ENCODE results near the gene ATF2. TPM values are rescaled to one million over a fixed set of nuclear protein-coding genes. Genes with fewer than 3 reads are reported as not detected.
"Not testable (repeated sequence)": the region's sequence is repeated elsewhere in the genome, so short reads cannot be mapped to it uniquely, and the experiment has no call there.

ATF2 gene
- total and polyA plus RNA-seq, 2 donors: 32.1 to 42.4 TPM

- H3K27ac ChIP-seq (ENCODE audit: low read depth in 1 of 2, low read length in 1 of 2): no peak overlapping the region
- H3K27me3 ChIP-seq (ENCODE audit: control insufficient read depth in 2 of 2, insufficient read depth in 1 of 2, low read length in 1 of 2): no peaks in the 10 kb centered on the region
- H3K9me3 ChIP-seq (ENCODE audit: control insufficient read depth in 2 of 2, insufficient read depth in 1 of 2, low read length in 1 of 2): no peaks in the 10 kb centered on the region
- 97% methylated on average over 2 of the region's 2 CpGs for WGBS
- no peak for DNase-seq (ENCODE audit: low read depth in 6 of 9, low spot score in 9 of 9)
- no peak overlapping the region for H3K4me3 ChIP-seq (ENCODE audit: low read length in 2 of 2)
- H3K36me3 ChIP-seq (ENCODE audit: control insufficient read depth in 2 of 2, insufficient read depth in 2 of 2, low read length in 1 of 2): peaks cover 8 to 33% of the 10 kb centered on the region in 2 donors
- no peaks in the 10 kb centered on the region for H3K4me1 ChIP-seq (ENCODE audit: control insufficient read depth in 2 of 2, insufficient read depth in 2 of 2, low read length in 2 of 2)
Observed at GRCh38 chr2:175131252-175131651, 36.8 kb downstream of the ATF2 start.

DNA sequence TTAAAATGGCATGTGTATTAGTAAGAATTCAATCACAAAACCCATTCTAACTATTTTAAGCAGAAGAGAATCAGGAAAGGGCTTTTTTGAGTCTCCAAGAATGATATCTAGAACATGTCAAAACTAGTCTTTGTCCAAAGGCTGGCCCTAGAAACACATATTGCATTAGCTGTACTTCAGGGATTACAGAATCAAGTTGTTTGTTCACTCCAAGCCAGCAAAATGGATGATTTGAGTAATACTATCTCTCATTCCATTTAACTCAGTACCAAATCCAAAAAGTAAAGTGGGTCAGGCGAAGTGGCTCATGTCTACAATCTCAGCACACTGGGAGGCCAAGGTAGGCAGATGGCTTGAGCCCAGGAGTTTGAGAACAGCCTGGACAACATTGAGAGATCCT, 41.3 kb downstream of the ATF2 start:
- H3K36me3 ChIP-seq (ENCODE audit: control insufficient read depth in 2 of 2, insufficient read depth in 2 of 2, low read length in 1 of 2): peaks cover 5 to 20% of the 10 kb centered on the region in 2 donors
- 97% methylated on average over 1 of the region's 1 CpG for WGBS
- DNase-seq (ENCODE audit: low read depth in 6 of 9, low spot score in 9 of 9): no peak
- no peaks in the 10 kb centered on the region for H3K27me3 ChIP-seq (ENCODE audit: control insufficient read depth in 2 of 2, insufficient read depth in 1 of 2, low read length in 1 of 2)
- no peaks in the 10 kb centered on the region for H3K4me1 ChIP-seq (ENCODE audit: control insufficient read depth in 2 of 2, insufficient read depth in 2 of 2, low read length in 2 of 2)
- H3K9me3 ChIP-seq (ENCODE audit: control insufficient read depth in 2 of 2, insufficient read depth in 1 of 2, low read length in 1 of 2): no peaks in the 10 kb centered on the region
- H3K27ac ChIP-seq (ENCODE audit: low read depth in 1 of 2, low read length in 1 of 2): no peak overlapping the region
- no peak overlapping the region for H3K4me3 ChIP-seq (ENCODE audit: low read length in 2 of 2)

DNA sequence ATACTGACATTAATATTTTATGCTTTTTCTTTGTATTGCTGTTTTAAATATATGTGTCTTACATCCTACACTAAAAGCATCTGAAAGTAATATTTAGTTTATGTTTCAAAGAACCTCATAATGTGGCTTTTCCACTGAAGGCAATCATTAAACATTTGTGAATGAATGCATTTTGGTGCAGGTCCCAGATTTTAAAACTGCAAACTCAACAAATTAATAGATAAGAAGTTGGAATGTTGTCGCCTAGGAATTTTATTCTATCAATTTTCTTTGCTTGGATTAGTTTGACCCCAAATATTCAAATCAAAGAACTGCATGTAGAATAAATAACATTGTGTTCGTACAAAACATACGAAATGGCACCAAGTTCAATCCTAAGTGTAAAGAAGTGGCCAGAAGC, 44.7 kb downstream of the ATF2 start:
- H3K27ac ChIP-seq (ENCODE audit: low read depth in 1 of 2, low read length in 1 of 2): no peak overlapping the region
- H3K27me3 ChIP-seq (ENCODE audit: control insufficient read depth in 2 of 2, insufficient read depth in 1 of 2, low read length in 1 of 2): no peaks in the 10 kb centered on the region
- no peak overlapping the region for H3K4me3 ChIP-seq (ENCODE audit: low read length in 2 of 2)
- H3K9me3 ChIP-seq (ENCODE audit: control insufficient read depth in 2 of 2, insufficient read depth in 1 of 2, low read length in 1 of 2): no peaks in the 10 kb centered on the region
- peaks cover 5 to 11% of the 10 kb centered on the region in 2 donors for H3K36me3 ChIP-seq (ENCODE audit: control insufficient read depth in 2 of 2, insufficient read depth in 2 of 2, low read length in 1 of 2)
- DNase-seq (ENCODE audit: low read depth in 6 of 9, low spot score in 9 of 9): no peak
- WGBS: 97% methylated on average over 3 of the region's 3 CpGs
- no peaks in the 10 kb centered on the region for H3K4me1 ChIP-seq (ENCODE audit: control insufficient read depth in 2 of 2, insufficient read depth in 2 of 2, low read length in 2 of 2)

DNA sequence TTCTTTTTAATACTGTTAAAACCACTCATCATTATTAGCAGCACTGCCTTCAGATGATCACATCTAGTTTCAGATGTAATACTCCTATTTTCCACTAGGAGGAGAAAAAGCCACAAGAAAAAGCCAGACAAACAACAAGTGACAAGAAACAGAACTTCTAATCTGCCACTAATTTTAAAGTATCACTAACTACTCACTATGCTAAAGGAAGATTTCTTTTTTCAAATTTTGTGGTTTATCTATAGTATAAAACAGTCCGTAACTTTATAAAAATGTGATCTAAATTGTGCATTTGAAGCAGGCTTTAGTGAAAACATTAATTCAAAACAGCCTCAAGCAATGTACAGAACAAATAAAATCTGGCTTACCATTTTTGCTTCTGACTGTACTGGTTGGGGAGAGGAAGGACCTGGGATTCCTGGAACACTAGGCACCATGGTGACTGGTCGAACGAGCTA, 56.8 kb downstream of the ATF2 start:
- WGBS: 98% methylated on average over 3 of the region's 3 CpGs
- H3K9me3 ChIP-seq (ENCODE audit: control insufficient read depth in 2 of 2, insufficient read depth in 1 of 2, low read length in 1 of 2): no peaks in the 10 kb centered on the region
- peaks cover 6 to 46% of the 10 kb centered on the region in 2 donors for H3K36me3 ChIP-seq (ENCODE audit: control insufficient read depth in 2 of 2, insufficient read depth in 2 of 2, low read length in 1 of 2)
- no peaks in the 10 kb centered on the region for H3K27me3 ChIP-seq (ENCODE audit: control insufficient read depth in 2 of 2, insufficient read depth in 1 of 2, low read length in 1 of 2)
- no peak overlapping the region for H3K4me3 ChIP-seq (ENCODE audit: low read length in 2 of 2)
- H3K27ac ChIP-seq (ENCODE audit: low read depth in 1 of 2, low read length in 1 of 2): no peak overlapping the region
- peak; percentile 8 to 75 (median 34) for DNase-seq (ENCODE audit: low read depth in 6 of 9, low spot score in 9 of 9)
- H3K4me1 ChIP-seq (ENCODE audit: control insufficient read depth in 2 of 2, insufficient read depth in 2 of 2, low read length in 2 of 2): no peaks in the 10 kb centered on the region

- H3K27ac ChIP-seq (ENCODE audit: low read depth in 1 of 2, low read length in 1 of 2); H3K4me1 ChIP-seq (ENCODE audit: control insufficient read depth in 2 of 2, insufficient read depth in 2 of 2, low read length in 2 of 2); H3K4me3 ChIP-seq (ENCODE audit: low read length in 2 of 2); DNase-seq (ENCODE audit: low read depth in 6 of 9, low spot score in 9 of 9); H3K9me3 ChIP-seq (ENCODE audit: control insufficient read depth in 2 of 2, insufficient read depth in 1 of 2, low read length in 1 of 2); H3K27me3 ChIP-seq (ENCODE audit: control insufficient read depth in 2 of 2, insufficient read depth in 1 of 2, low read length in 1 of 2): not testable (repeated sequence)
- WGBS: 95% methylated on average over 39 of the region's 39 CpGs
- H3K36me3 ChIP-seq (ENCODE audit: control insufficient read depth in 2 of 2, insufficient read depth in 2 of 2, low read length in 1 of 2): peaks cover 6 to 30% of the 10 kb centered on the region in 2 donors
Observed at GRCh38 chr2:175108091-175108490, 59.9 kb downstream of the ATF2 start.

- H3K4me3 ChIP-seq (ENCODE audit: low read length in 2 of 2): no peak overlapping the region
- no peak for DNase-seq (ENCODE audit: low read depth in 6 of 9, low spot score in 9 of 9)
- H3K27me3 ChIP-seq (ENCODE audit: control insufficient read depth in 2 of 2, insufficient read depth in 1 of 2, low read length in 1 of 2): no peaks in the 10 kb centered on the region
- H3K4me1 ChIP-seq (ENCODE audit: control insufficient read depth in 2 of 2, insufficient read depth in 2 of 2, low read length in 2 of 2): no peaks in the 10 kb centered on the region
- H3K9me3 ChIP-seq (ENCODE audit: control insufficient read depth in 2 of 2, insufficient read depth in 1 of 2, low read length in 1 of 2): no peaks in the 10 kb centered on the region
- peaks cover 6 to 24% of the 10 kb centered on the region in 2 donors for H3K36me3 ChIP-seq (ENCODE audit: control insufficient read depth in 2 of 2, insufficient read depth in 2 of 2, low read length in 1 of 2)
- WGBS: 98% methylated on average over 4 of the region's 4 CpGs
- H3K27ac ChIP-seq (ENCODE audit: low read depth in 1 of 2, low read length in 1 of 2): no peak overlapping the region
Observed at GRCh38 chr2:175107146-175107545, 60.9 kb downstream of the ATF2 start.

- H3K27me3 ChIP-seq (ENCODE audit: control insufficient read depth in 2 of 2, insufficient read depth in 1 of 2, low read length in 1 of 2): no peaks in the 10 kb centered on the region
- H3K9me3 ChIP-seq (ENCODE audit: control insufficient read depth in 2 of 2, insufficient read depth in 1 of 2, low read length in 1 of 2): no peaks in the 10 kb centered on the region
- no peaks in the 10 kb centered on the region for H3K4me1 ChIP-seq (ENCODE audit: control insufficient read depth in 2 of 2, insufficient read depth in 2 of 2, low read length in 2 of 2)
- H3K27ac ChIP-seq (ENCODE audit: low read depth in 1 of 2, low read length in 1 of 2): no peak overlapping the region
- no peak overlapping the region for H3K4me3 ChIP-seq (ENCODE audit: low read length in 2 of 2)
- 98% methylated on average over 1 of the region's 1 CpG for WGBS
- H3K36me3 ChIP-seq (ENCODE audit: control insufficient read depth in 2 of 2, insufficient read depth in 2 of 2, low read length in 1 of 2): peaks cover 7 to 27% of the 10 kb centered on the region in 2 donors
- no peak for DNase-seq (ENCODE audit: low read depth in 6 of 9, low spot score in 9 of 9)
Observed at GRCh38 chr2:175103191-175103590, 64.8 kb downstream of the ATF2 start.

DNA sequence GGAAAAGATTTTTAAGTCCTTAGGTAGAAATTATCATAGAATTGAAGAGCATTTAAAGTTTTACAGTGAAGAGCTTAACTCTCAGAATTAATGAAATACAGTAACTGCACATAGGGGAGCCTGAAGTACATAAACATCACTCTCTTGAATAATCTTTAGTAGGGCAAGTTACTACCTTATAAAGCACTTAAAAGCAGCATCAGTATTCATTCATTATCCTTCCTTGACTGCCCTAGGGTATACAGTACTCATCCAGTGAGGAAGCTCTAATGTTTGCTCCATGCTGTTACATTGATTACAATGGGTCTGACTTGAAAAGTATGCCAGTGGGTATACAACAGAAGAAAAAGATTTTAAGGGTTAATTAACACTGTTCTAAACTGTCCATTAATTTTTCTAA, 66.5 kb downstream of the ATF2 start:
- no peaks in the 10 kb centered on the region for H3K9me3 ChIP-seq (ENCODE audit: control insufficient read depth in 2 of 2, insufficient read depth in 1 of 2, low read length in 1 of 2)
- H3K4me1 ChIP-seq (ENCODE audit: control insufficient read depth in 2 of 2, insufficient read depth in 2 of 2, low read length in 2 of 2): no peaks in the 10 kb centered on the region
- no peak overlapping the region for H3K27ac ChIP-seq (ENCODE audit: low read depth in 1 of 2, low read length in 1 of 2)
- peaks cover 4 to 30% of the 10 kb centered on the region in 2 donors for H3K36me3 ChIP-seq (ENCODE audit: control insufficient read depth in 2 of 2, insufficient read depth in 2 of 2, low read length in 1 of 2)
- H3K4me3 ChIP-seq (ENCODE audit: low read length in 2 of 2): no peak overlapping the region
- no peak for DNase-seq (ENCODE audit: low read depth in 6 of 9, low spot score in 9 of 9)
- no peaks in the 10 kb centered on the region for H3K27me3 ChIP-seq (ENCODE audit: control insufficient read depth in 2 of 2, insufficient read depth in 1 of 2, low read length in 1 of 2)

GRCh38 chr2:175097297-175097696, 70.7 kb downstream of the ATF2 start:
- peaks cover 12 to 43% of the 10 kb centered on the region in 2 donors for H3K36me3 ChIP-seq (ENCODE audit: control insufficient read depth in 2 of 2, insufficient read depth in 2 of 2, low read length in 1 of 2)
- H3K27me3 ChIP-seq (ENCODE audit: control insufficient read depth in 2 of 2, insufficient read depth in 1 of 2, low read length in 1 of 2): no peaks in the 10 kb centered on the region
- WGBS: 96% methylated on average over 5 of the region's 5 CpGs
- H3K9me3 ChIP-seq (ENCODE audit: control insufficient read depth in 2 of 2, insufficient read depth in 1 of 2, low read length in 1 of 2): no peaks in the 10 kb centered on the region
- H3K4me1 ChIP-seq (ENCODE audit: control insufficient read depth in 2 of 2, insufficient read depth in 2 of 2, low read length in 2 of 2): no peaks in the 10 kb centered on the region
- no peak overlapping the region for H3K27ac ChIP-seq (ENCODE audit: low read depth in 1 of 2, low read length in 1 of 2)
- DNase-seq (ENCODE audit: low read depth in 6 of 9, low spot score in 9 of 9): no peak
- H3K4me3 ChIP-seq (ENCODE audit: low read length in 2 of 2): no peak overlapping the region

DNA sequence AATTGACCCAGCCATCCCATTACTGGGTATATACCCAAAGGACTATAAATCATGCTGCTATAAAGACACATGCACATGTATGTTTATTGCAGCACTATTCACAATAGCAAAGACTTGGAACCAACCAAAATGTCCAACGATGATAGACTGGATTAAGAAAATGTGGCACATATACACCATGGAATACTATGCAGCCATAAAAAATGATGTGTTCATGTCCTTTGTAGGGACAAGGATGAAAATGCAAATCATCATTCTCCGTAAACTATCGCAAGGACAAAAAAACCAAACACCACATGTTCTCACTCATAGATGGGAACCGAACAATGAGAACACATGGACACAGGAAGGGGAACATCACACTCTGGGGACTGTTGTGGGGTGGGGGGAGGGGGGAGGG, 83.9 kb downstream of the ATF2 start:
- H3K9me3 ChIP-seq (ENCODE audit: control insufficient read depth in 2 of 2, insufficient read depth in 1 of 2, low read length in 1 of 2); H3K27ac ChIP-seq (ENCODE audit: low read depth in 1 of 2, low read length in 1 of 2); H3K4me3 ChIP-seq (ENCODE audit: low read length in 2 of 2); DNase-seq (ENCODE audit: low read depth in 6 of 9, low spot score in 9 of 9); H3K27me3 ChIP-seq (ENCODE audit: control insufficient read depth in 2 of 2, insufficient read depth in 1 of 2, low read length in 1 of 2); H3K4me1 ChIP-seq (ENCODE audit: control insufficient read depth in 2 of 2, insufficient read depth in 2 of 2, low read length in 2 of 2): not testable (repeated sequence)
- peaks cover 6 to 37% of the 10 kb centered on the region in 2 donors for H3K36me3 ChIP-seq (ENCODE audit: control insufficient read depth in 2 of 2, insufficient read depth in 2 of 2, low read length in 1 of 2)
- 97% methylated on average over 4 of the region's 4 CpGs for WGBS

Measured in thymus (tissue), 11 donors.